COLO668 (cell line): ENCODE measurements around the gene PRODH.
A peak's percentile ranks its signal among the peaks of the same experiment; 100 is the strongest.
"Not testable (repeated sequence)": the region's sequence is repeated elsewhere in the genome, so short reads cannot be mapped to it uniquely, and the experiment has no call there.

Source experiments
- DNase-seq: peaks from one replicate; lab custom pipeline; 2025; ENCODE audit not compliant: unreplicated experiment; lab: John Stamatoyannopoulos, UW

PRODH gene

DNA sequence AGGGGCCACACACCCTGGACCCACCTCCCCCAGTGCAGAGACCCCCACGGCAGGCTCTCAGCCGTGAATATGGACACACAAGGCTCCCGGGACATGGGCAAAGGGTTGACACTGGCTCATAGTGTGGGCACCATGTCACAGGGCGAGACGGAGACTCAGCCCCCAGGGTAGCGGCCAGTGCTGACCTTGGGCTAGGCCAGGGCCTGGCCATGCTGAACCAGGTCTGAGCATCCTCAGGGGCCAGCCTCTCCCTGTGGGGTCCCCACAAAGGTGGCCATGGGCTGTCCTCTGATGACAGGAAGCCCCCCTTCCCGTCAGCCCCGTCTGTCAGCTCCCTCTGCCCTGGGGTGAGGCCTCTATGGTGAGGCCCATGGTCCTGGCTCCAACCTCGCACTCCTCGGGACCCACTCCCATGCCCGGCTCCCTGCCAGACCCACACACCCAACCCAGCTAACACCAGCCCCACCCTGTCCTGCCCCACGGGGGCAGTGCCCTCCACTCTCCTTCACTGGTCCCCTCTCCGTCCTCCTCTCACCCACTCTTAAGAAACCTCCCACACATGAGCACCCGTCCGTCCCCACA lies 19.0 kb upstream of the PRODH start:
- DNase-seq: no peak

DNA sequence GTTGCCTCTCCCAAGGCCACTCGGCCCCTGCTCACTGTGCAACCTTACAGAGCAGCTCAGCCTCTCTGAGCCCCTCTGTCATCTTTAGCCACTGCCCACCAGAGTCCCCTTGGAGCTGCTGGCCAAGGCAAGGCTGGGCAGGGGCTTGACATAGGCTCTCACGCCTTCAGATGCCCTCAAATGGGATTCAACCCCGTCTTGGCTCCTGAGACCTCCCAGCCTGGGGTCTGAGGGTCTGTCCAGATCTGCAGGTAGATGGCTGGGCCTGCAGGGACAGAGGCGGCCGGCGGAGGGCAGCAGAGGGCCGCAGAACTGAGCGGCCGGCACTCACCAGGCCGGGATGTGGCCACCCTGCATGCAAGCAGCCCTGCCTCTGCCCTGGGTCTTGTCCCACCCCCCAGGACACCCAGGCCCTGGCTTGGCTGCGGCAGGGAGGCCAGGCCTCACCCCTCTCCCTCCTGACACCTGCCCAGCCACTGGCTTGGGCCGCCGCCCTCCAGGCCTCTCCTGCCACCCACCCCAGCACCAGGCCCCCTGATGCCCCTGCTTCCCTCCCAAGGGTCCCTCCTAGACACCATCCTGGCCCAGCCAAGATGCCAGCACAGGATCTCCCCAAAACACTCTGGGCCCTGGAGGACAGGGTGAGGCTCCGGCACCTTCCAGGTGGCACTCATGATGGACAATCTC lies 18.4 kb upstream of the PRODH start:
- peak; percentile 55 for DNase-seq

GRCh38 chr22:18953128-18953527 lies 17.0 kb upstream of the PRODH start:
- not testable (repeated sequence) for DNase-seq

GRCh38 chr22:18952022-18952421 lies 15.9 kb upstream of the PRODH start:
- DNase-seq: no peak

DNA sequence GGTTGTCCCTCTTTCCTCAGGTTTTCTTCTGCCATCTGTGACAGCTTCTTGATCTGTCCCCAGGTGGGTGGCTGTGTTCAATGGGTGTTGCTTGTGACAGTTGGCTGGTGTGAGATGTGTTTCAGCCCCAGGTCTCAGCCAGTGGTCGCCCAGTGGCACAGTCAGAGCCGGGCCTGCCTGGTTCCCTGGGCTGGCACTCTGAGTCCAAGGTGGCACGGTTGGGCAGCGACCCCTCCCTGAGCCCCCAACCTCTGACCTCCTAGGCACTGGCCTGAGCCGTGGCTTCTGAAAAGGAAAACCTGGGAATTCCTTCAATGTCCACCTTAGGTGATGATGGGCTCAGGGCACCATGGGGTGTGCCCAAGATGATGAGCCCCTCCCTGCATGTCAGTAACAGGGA lies 14.0 kb upstream of the PRODH start:
- DNase-seq: no peak

DNA sequence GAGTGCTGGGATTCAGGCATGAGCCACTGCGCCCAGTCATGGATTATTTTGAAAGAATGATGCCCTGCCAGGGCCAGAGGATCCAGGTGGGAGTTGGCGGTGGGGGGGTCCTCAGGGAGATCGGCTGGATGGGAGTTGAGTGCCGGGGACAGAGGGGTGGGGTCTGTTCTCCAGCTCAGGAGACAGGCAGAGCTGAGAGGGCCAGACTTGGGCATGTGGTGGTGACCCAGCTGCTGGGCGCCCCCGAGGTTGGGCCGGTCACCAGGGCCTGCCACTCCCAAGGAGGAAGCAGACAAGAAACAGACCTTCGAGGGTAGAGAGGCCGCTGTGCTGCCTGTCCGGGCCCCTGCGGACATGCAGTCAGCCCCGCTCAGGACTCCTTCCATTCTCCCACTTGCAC lies 11.8 kb upstream of the PRODH start:
- no peak for DNase-seq

DNA sequence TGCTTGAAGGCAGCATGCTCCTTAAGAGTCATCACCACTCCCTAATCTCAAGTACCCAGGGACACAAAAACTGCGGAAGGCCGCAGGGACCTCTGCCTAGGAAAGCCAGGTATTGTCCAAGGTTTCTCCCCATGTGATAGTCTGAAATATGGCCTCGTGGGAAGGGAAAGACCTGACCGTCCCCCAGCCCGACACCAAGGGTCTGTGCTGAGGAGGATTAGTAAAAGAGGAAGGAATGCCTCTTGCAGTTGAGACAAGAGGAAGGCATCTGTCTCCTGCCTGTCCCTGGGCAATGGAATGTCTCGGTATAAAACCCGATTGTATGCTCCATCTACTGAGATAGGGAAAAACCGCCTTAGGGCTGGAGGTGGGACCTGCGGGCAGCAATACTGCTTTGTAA lies 11.0 kb upstream of the PRODH start:
- not testable (repeated sequence) for DNase-seq

DNA sequence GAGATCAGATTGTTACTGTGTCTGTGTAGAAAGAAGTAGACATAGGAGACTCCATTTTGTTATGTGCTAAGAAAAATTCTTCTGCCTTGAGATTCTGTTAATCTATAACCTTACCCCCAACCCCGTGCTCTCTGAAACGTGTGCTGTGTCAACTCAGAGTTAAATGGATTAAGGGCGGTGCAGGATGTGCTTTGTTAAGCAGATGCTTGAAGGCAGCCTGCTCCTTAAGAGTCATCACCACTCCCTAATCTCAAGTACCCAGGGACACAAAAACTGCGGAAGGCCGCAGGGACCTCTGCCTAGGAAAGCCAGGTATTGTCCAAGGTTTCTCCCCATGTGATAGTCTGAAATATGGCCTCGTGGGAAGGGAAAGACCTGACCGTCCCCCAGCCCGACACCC lies 2.6 kb upstream of the PRODH start:
- not testable (repeated sequence) for DNase-seq

GRCh38 chr22:18934688-18935087 lies 1.4 kb downstream of the PRODH start:
- not testable (repeated sequence) for DNase-seq

GRCh38 chr22:18933914-18934313 lies 2.2 kb downstream of the PRODH start:
- DNase-seq: no peak

- no peak for DNase-seq
Measured at GRCh38 chr22:18931905-18932652, 4.0 kb downstream of the PRODH start.

DNA sequence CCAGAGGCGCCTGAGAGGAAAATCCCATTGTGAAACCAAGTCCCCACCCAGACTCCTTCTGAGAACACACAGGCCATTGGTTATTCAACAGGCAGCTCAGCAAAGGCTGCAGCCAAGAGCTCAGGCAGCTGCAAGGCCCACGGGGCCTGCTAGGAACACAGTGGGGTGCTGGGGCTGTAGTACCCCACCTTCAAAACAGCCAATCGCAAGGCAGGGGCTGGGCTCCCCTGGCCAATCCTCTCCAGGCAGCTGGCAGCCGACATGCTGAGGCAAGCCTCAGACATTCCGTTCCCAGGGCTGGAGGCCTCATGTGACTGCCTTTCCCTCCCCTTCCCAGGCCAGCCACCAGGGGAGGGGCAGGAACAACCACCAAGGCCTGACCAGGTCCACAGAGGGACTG lies 6.6 kb downstream of the PRODH start:
- no peak for DNase-seq

GRCh38 chr22:18927573-18927972 lies 8.5 kb downstream of the PRODH start:
- DNase-seq: no peak

- no peak for DNase-seq
Measured at GRCh38 chr22:18927020-18927419, 9.1 kb downstream of the PRODH start.

- DNase-seq: no peak
Measured at GRCh38 chr22:18925368-18926064, 10.6 kb downstream of the PRODH start.

GRCh38 chr22:18920257-18920902 lies 15.7 kb downstream of the PRODH start:
- not testable (repeated sequence) for DNase-seq

DNA sequence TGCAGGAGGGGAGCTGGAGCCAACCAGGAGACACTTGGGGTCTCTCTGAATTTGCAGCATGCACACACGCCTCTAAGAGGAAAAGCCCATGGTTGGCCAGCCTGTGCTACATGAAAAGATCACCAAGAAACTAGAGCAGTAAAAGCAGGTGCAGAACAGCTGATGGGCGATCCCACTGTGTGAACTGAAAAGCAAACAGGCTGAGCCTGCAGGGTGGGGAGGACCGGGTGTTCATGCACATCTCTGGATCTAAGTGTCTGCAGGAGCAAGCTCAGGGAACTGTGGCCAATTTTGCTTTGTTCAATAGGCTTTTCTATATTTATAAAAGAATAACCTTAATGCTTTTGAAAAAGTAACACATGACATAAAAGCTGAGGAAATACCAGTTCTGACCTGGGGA lies 18.3 kb downstream of the PRODH start:
- not testable (repeated sequence) for DNase-seq

GRCh38 chr22:18915550-18915949 lies 20.5 kb downstream of the PRODH start:
- not testable (repeated sequence) for DNase-seq

GRCh38 chr22:18914558-18914957 lies 21.5 kb downstream of the PRODH start:
- not testable (repeated sequence) for DNase-seq

DNA sequence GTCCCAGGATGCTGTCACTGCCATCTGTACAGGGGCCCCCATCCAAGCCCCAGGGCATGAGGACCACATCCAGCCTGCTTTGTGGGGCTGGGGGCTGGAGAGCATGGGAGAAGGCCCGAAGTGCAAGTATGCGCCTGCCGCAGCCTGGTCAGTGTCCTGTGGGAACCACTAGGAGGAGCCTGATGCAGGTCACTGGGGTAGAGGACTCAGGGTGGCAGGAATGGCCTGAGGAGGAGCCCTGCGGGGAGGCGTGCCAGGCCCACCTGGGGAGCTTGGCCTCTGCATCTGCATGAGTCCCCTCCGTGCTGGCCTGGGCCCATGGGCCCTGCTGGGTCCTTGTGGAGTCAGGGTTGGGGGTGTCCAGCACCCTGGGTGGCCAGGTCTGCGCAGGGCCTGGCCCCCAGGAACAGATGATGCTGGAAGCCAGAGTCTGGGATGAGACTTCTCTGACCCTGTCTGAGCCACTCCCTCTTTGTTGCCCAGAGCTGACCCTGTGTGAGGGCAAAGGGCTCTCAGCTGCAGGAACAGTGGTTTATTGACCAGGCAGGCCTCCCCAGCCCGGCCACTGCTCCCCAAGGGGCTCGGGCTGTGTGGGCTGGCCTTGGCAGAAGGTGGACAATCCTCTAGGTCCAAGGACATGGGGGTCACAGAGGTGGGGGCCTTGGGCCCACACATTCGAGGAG lies 23.7 kb downstream of the PRODH start:
- DNase-seq: not testable (repeated sequence)
